ENCODE results near the gene KRT37.

- TF ChIP-seq CTCF (IDR thresholded peaks at IDR 0.05 in 4 of 5, conservative IDR thresholded peaks at IDR 0.05 in 1 of 5): no peak
- no peak for TF ChIP-seq POLR2A (IDR thresholded peaks at IDR 0.05)
These were observed 33.9 kb downstream of the KRT37 start for GRCh38 chr17:41390411-41390938.

Measured in gastrocnemius medialis (tissue), 4 donors.